ENCODE data around the gene RNF146.
A peak's percentile ranks its signal among the peaks of the same experiment; 100 is the strongest.

The RNF146 gene, protein sequence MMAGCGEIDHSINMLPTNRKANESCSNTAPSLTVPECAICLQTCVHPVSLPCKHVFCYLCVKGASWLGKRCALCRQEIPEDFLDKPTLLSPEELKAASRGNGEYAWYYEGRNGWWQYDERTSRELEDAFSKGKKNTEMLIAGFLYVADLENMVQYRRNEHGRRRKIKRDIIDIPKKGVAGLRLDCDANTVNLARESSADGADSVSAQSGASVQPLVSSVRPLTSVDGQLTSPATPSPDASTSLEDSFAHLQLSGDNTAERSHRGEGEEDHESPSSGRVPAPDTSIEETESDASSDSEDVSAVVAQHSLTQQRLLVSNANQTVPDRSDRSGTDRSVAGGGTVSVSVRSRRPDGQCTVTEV

DNA sequence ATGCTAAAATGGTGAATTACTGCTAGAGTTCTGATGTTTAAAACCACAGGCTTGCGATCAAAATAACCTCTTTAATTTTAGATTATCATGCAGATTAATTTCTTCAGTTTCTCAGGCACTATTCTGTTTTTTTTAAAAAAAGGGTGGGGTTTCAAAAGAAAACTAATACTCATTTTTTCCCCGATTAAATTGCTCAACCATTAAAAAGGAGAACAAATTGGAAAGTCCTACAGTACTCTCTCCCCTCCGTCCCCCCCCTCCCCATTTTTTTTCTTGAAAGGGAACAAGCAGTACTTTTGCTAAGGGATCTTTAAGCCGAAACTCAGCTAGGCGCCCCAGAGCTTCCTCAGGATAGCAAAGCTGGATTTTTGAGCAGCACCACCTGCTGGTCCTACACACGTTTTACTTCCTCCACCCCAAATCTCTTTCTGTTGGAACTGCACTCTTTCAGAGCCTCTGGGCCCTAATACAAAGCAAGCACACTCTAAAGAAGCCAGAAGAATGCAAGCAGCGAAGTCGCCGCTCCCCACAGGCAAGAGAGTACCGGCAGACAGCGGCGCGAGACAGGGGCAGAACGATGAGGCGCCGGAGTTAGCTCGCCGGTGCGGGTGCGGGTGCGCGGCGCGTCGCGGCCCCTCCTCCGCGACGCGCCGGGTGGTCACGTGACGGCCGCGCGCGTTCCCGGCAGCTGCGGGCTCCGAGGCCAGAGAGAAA lies at the start of gene RNF146:
Gene RNF146, plus strand, starts transcription at position 687 of the 714 bp plus-strand sequence. CDS start 13,475 bp downstream, outside the sequence.
- ATAC-seq: peak; percentile 88
- no peak for TF ChIP-seq TOX (CRISPR knock-in tag; IDR thresholded peaks at IDR 0.05; ENCODE audit: borderline replicate concordance)
- no peak for TF ChIP-seq ESRRG (CRISPR knock-in tag; IDR thresholded peaks at IDR 0.05)
- no peak for TF ChIP-seq SNAI2 (CRISPR knock-in tag; IDR thresholded peaks at IDR 0.05)
- no peak for TF ChIP-seq ZC3H10 (CRISPR knock-in tag; IDR thresholded peaks at IDR 0.05)
- no peak for TF ChIP-seq BACH2 (CRISPR knock-in tag; IDR thresholded peaks at IDR 0.05; ENCODE audit: borderline replicate concordance)
- no peak for TF ChIP-seq ISL1 (CRISPR knock-in tag; IDR thresholded peaks at IDR 0.05)

DNA sequence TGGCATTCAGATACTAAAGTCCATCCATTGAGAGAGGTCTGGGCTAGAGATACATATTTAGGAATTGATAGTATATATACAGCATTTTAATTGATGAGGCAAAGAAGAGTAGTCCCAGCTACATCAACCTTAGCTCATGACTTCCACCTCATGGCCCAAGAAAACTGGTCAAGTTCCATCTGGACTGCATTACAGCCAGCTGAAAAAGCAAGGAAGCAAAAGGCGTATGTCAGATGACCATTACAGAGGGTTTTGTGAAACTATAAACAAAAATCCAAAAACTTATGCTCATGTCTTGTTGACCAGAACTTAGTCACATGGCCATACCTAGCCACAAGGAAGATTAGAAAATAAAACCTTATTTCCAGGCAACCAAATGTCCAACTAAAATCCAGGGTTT lies 46.8 kb upstream of the RNF146 start:
- no peak for ATAC-seq
- TF ChIP-seq ESRRG (CRISPR knock-in tag; IDR thresholded peaks at IDR 0.05): no peak
- TF ChIP-seq, protein P1, sequence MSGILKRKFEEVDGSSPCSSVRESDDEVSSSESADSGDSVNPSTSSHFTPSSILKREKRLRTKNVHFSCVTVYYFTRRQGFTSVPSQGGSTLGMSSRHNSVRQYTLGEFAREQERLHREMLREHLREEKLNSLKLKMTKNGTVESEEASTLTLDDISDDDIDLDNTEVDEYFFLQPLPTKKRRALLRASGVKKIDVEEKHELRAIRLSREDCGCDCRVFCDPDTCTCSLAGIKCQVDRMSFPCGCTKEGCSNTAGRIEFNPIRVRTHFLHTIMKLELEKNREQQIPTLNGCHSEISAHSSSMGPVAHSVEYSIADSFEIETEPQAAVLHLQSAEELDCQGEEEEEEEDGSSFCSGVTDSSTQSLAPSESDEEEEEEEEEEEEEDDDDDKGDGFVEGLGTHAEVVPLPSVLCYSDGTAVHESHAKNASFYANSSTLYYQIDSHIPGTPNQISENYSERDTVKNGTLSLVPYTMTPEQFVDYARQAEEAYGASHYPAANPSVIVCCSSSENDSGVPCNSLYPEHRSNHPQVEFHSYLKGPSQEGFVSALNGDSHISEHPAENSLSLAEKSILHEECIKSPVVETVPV (CRISPR knock-in tag; IDR thresholded peaks at IDR 0.05): no peak
- no peak for TF ChIP-seq ISL1 (CRISPR knock-in tag; IDR thresholded peaks at IDR 0.05)
- no peak for TF ChIP-seq BACH2 (CRISPR knock-in tag; IDR thresholded peaks at IDR 0.05; ENCODE audit: borderline replicate concordance)
- TF ChIP-seq, protein P2, sequence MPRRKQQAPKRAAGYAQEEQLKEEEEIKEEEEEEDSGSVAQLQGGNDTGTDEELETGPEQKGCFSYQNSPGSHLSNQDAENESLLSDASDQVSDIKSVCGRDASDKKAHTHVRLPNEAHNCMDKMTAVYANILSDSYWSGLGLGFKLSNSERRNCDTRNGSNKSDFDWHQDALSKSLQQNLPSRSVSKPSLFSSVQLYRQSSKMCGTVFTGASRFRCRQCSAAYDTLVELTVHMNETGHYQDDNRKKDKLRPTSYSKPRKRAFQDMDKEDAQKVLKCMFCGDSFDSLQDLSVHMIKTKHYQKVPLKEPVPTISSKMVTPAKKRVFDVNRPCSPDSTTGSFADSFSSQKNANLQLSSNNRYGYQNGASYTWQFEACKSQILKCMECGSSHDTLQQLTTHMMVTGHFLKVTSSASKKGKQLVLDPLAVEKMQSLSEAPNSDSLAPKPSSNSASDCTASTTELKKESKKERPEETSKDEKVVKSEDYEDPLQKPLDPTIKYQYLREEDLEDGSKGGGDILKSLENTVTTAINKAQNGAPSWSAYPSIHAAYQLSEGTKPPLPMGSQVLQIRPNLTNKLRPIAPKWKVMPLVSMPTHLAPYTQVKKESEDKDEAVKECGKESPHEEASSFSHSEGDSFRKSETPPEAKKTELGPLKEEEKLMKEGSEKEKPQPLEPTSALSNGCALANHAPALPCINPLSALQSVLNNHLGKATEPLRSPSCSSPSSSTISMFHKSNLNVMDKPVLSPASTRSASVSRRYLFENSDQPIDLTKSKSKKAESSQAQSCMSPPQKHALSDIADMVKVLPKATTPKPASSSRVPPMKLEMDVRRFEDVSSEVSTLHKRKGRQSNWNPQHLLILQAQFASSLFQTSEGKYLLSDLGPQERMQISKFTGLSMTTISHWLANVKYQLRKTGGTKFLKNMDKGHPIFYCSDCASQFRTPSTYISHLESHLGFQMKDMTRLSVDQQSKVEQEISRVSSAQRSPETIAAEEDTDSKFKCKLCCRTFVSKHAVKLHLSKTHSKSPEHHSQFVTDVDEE (CRISPR knock-in tag; IDR thresholded peaks at IDR 0.05): no peak
- no peak for TF ChIP-seq GLIS3 (CRISPR knock-in tag; IDR thresholded peaks at IDR 0.05)
- no peak for TF ChIP-seq ZFP30 (CRISPR knock-in tag; IDR thresholded peaks at IDR 0.05)
- TF ChIP-seq PPARA (CRISPR knock-in tag; IDR thresholded peaks at IDR 0.05; ENCODE audit: borderline replicate concordance): no peak
- no peak for TF ChIP-seq SNAI2 (CRISPR knock-in tag; IDR thresholded peaks at IDR 0.05)
- TF ChIP-seq CSDC2 (CRISPR knock-in tag; IDR thresholded peaks at IDR 0.05): no peak

DNA sequence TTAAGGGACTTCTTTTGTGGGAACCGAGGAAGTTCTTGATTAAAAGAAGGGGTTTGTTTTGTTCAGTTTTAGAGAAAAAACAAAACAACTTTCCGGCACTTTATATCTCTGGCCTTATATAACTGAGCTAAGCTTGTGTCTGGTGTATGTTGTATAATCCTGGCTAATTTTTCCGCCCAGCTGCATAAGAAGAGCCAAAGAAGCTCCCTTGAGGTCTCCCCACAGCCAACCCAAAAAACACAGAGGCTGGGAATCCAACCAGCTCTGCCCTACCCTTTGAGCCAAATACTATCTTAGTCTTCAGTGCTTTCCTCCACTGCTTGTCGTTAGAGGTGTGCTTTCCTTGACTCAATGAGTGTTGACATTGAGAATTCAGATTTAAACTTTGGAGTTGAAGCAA lies 45.5 kb upstream of the RNF146 start:
- no peak for TF ChIP-seq ZFP30 (CRISPR knock-in tag; IDR thresholded peaks at IDR 0.05)
- TF ChIP-seq, protein P3, sequence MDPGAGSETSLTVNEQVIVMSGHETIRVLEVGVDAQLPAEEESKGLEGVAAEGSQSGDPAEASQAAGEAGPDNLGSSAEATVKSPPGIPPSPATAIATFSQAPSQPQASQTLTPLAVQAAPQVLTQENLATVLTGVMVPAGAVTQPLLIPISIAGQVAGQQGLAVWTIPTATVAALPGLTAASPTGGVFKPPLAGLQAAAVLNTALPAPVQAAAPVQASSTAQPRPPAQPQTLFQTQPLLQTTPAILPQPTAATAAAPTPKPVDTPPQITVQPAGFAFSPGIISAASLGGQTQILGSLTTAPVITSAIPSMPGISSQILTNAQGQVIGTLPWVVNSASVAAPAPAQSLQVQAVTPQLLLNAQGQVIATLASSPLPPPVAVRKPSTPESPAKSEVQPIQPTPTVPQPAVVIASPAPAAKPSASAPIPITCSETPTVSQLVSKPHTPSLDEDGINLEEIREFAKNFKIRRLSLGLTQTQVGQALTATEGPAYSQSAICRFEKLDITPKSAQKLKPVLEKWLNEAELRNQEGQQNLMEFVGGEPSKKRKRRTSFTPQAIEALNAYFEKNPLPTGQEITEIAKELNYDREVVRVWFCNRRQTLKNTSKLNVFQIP (CRISPR knock-in tag; IDR thresholded peaks at IDR 0.05; ENCODE audit: borderline replicate concordance, low read depth): no peak
- ATAC-seq: no peak

DNA sequence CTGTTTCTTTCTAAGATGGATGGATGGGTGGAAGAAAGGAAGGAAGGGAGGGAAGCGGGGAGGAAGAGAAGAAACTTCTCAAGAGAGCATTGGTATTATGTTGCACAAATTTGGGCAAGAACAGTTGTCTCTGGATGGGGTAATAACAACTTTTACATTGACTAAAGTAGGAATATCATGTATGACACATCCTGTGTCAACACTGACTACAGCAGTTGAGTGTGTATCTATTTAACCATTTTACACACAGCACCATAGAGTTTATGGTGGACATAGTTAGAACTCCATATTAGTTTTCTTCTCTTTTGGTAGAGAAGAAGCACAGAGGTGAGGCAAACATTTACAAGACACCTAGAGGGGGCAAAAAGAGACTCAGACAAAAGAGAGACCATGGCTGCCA lies 44.2 kb upstream of the RNF146 start:
- no peak for ATAC-seq

More for the DNA sequence above, 44.2 kb upstream of the RNF146 start:
- no peak for TF ChIP-seq TCF4 (CRISPR knock-in tag; IDR thresholded peaks at IDR 0.05; ENCODE audit: borderline replicate concordance)
- TF ChIP-seq, protein P4, sequence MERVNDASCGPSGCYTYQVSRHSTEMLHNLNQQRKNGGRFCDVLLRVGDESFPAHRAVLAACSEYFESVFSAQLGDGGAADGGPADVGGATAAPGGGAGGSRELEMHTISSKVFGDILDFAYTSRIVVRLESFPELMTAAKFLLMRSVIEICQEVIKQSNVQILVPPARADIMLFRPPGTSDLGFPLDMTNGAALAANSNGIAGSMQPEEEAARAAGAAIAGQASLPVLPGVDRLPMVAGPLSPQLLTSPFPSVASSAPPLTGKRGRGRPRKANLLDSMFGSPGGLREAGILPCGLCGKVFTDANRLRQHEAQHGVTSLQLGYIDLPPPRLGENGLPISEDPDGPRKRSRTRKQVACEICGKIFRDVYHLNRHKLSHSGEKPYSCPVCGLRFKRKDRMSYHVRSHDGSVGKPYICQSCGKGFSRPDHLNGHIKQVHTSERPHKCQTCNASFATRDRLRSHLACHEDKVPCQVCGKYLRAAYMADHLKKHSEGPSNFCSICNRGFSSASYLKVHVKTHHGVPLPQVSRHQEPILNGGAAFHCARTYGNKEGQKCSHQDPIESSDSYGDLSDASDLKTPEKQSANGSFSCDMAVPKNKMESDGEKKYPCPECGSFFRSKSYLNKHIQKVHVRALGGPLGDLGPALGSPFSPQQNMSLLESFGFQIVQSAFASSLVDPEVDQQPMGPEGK (CRISPR knock-in tag; IDR thresholded peaks at IDR 0.05; ENCODE audit: borderline replicate concordance): no peak
- no peak for TF ChIP-seq BACH2 (CRISPR knock-in tag; IDR thresholded peaks at IDR 0.05; ENCODE audit: borderline replicate concordance)
- no peak for TF ChIP-seq SNAI2 (CRISPR knock-in tag; IDR thresholded peaks at IDR 0.05)
- TF ChIP-seq, protein P3 (CRISPR knock-in tag; IDR thresholded peaks at IDR 0.05; ENCODE audit: borderline replicate concordance, low read depth): no peak
- TF ChIP-seq ISL1 (CRISPR knock-in tag; IDR thresholded peaks at IDR 0.05): no peak
- TF ChIP-seq GLIS3 (CRISPR knock-in tag; IDR thresholded peaks at IDR 0.05): no peak
- TF ChIP-seq CSDC2 (CRISPR knock-in tag; IDR thresholded peaks at IDR 0.05): no peak
- no peak for TF ChIP-seq ZNF70 (CRISPR knock-in tag; IDR thresholded peaks at IDR 0.05)
- TF ChIP-seq, protein P5, sequence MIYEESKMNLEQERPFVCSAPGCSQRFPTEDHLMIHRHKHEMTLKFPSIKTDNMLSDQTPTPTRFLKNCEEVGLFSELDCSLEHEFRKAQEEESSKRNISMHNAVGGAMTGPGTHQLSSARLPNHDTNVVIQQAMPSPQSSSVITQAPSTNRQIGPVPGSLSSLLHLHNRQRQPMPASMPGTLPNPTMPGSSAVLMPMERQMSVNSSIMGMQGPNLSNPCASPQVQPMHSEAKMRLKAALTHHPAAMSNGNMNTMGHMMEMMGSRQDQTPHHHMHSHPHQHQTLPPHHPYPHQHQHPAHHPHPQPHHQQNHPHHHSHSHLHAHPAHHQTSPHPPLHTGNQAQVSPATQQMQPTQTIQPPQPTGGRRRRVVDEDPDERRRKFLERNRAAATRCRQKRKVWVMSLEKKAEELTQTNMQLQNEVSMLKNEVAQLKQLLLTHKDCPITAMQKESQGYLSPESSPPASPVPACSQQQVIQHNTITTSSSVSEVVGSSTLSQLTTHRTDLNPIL (CRISPR knock-in tag; IDR thresholded peaks at IDR 0.05; ENCODE audit: low read depth): no peak
- TF ChIP-seq, protein P1 (CRISPR knock-in tag; IDR thresholded peaks at IDR 0.05): no peak
- no peak for TF ChIP-seq RARB (CRISPR knock-in tag; IDR thresholded peaks at IDR 0.05)
- TF ChIP-seq ESRRG (CRISPR knock-in tag; IDR thresholded peaks at IDR 0.05): no peak
- TF ChIP-seq ZC3H10 (CRISPR knock-in tag; IDR thresholded peaks at IDR 0.05): no peak
- TF ChIP-seq ZNF8 (CRISPR knock-in tag; IDR thresholded peaks at IDR 0.05): no peak

Measured in SK-N-SH treated with all-trans-retinoic acid at 6 μM for 48 hours (cell line).